GM12864 (cell line): Measurements from ENCODE around the gene B4GALT5.

ENCODE experiments used
- DNase-seq: peaks from one replicate; pipeline ENCODE4 v3.0.0-alpha.2; 2011; ENCODE audit warnings: low read depth
- H3K4me3 ChIP-seq: 2 replicates; pipeline ENCODE4 v1.5.1; 2011; ENCODE audit warnings: mild to moderate bottlenecking, low read depth, low read length, control low read depth
- CTCF ChIP-seq: IDR thresholded peaks from 2 replicates; pipeline ENCODE4 v1.5.1; 2011; ENCODE audit warnings: low read depth, mild to moderate bottlenecking, moderate library complexity, low read length, control low read depth, inconsistent platforms; ENCODE audit errors: missing control alignments

B4GALT5 gene

GRCh38 chr20:49685809-49686208, 27.9 kb downstream of the B4GALT5 start:
- no peak for TF ChIP-seq CTCF
- no peak overlapping the region for H3K4me3 ChIP-seq
- DNase-seq: no peak

DNA sequence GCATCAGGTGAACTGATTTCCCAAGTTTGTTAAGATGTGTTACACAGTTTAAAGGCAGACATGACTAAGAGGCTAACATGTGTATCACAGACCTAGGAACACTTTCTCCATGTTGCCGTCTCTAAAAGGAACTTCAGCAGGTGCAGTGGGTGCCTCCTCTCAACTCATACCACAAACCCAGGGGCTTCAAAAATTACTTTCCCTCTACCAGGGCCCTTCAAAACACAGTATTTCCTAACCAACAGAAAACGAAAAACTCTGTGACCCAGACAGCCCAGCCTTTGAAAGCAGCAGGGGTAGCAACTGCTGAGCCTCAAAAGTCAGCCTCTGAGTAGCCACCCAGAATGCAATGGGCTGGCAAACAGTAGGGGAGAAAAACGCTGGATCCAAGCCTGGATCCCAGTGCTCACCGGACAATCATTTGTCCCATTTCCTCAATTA, 28.5 kb downstream of the B4GALT5 start:
- TF ChIP-seq CTCF: no peak
- no peak overlapping the region for H3K4me3 ChIP-seq
- no peak for DNase-seq

- no peak for TF ChIP-seq CTCF
- no peak for DNase-seq
- H3K4me3 ChIP-seq: no peak overlapping the region
These were observed 29.2 kb downstream of the B4GALT5 start for GRCh38 chr20:49684335-49684997.

- no peak for TF ChIP-seq CTCF
- no peak for DNase-seq
- no peak overlapping the region for H3K4me3 ChIP-seq
These were observed 30.9 kb downstream of the B4GALT5 start for GRCh38 chr20:49682798-49683197.

- no peak overlapping the region for H3K4me3 ChIP-seq
- TF ChIP-seq CTCF: no peak
- DNase-seq: no peak
These were observed 31.4 kb downstream of the B4GALT5 start for GRCh38 chr20:49682278-49682677.

GRCh38 chr20:49681850-49682216, 31.8 kb downstream of the B4GALT5 start:
- H3K4me3 ChIP-seq: no peak overlapping the region
- DNase-seq: no peak
- TF ChIP-seq CTCF: no peak

- no peak for TF ChIP-seq CTCF
- no peak for DNase-seq
- H3K4me3 ChIP-seq: no peak overlapping the region
These were observed 33.2 kb downstream of the B4GALT5 start for GRCh38 chr20:49680484-49680883.
